GM13976 (cell line): ENCODE measurements around the gene HHLA2.
"Not testable (repeated sequence)": the region's sequence is repeated elsewhere in the genome, so short reads cannot be mapped to it uniquely, and the experiment has no call there.

Source experiments
- DNase-seq: peaks from one replicate; pipeline ENCODE4 v3.0.0; 2012; ENCODE audit warnings: low spot score
- CTCF ChIP-seq: IDR thresholded peaks from 2 replicates; pipeline ENCODE4 v1.5.1; 2012; ENCODE audit warnings: borderline replicate concordance, mild to moderate bottlenecking; ENCODE audit not compliant: insufficient read depth; ENCODE audit errors: extremely low read depth, missing control alignments, control extremely low read depth
- in situ Hi-C: fragments of 300-500 bp; cut with MboI; formaldehyde crosslinking; loops from one replicate; pipeline ENCODE4 v1.12.0; 2022; ENCODE audit warnings: low sequenced_read_pairs, mixed read lengths, inconsistent platforms; ENCODE audit not compliant: unreplicated experiment

HHLA2 gene

GRCh38 chr3:108271626-108272025 lies 24.7 kb upstream of the HHLA2 start:
- in situ Hi-C loops, result no loop called here
- no peak for DNase-seq
- TF ChIP-seq CTCF, result no peak

GRCh38 chr3:108279066-108279465 lies 17.3 kb upstream of the HHLA2 start:
- DNase-seq, in situ Hi-C loops: not testable (repeated sequence)

GRCh38 chr3:108280476-108280875 lies 15.9 kb upstream of the HHLA2 start:
- in situ Hi-C loops, result no loop called here
- DNase-seq, result no peak
- no peak for TF ChIP-seq CTCF

GRCh38 chr3:108281670-108282069 lies 14.7 kb upstream of the HHLA2 start:
- TF ChIP-seq CTCF, result no peak
- no peak for DNase-seq

GRCh38 chr3:108283006-108283405 lies 13.3 kb upstream of the HHLA2 start:
- no peak for DNase-seq
- in situ Hi-C loops, result no loop called here
- TF ChIP-seq CTCF, result no peak

More at GRCh38 chr3:108281670-108282069, 14.7 kb upstream of the HHLA2 start:
- in situ Hi-C loops, result no loop called here

GRCh38 chr3:108283989-108284388 lies 12.4 kb upstream of the HHLA2 start:
- in situ Hi-C loops, result no loop called here
- no peak for TF ChIP-seq CTCF
- no peak for DNase-seq

- no peak for DNase-seq
- TF ChIP-seq CTCF, result no peak
- in situ Hi-C loops, result no loop called here
Observed at GRCh38 chr3:108285176-108285575, 11.2 kb upstream of the HHLA2 start.
